T-helper 22 cell (primary cell): ENCODE data around the gene CTNND2.
"Not testable (repeated sequence)": the region's sequence is repeated elsewhere in the genome, so short reads cannot be mapped to it uniquely, and the experiment has no call there.

Source experiments
- DNase-seq: peaks from one replicate; pipeline ENCODE4 v3.0.0-alpha.2; 2020; ENCODE audit warnings: low read depth

The CTNND2 gene

GRCh38 chr5:11027660-11028059 lies 876.6 kb downstream of the CTNND2 start:
- DNase-seq = no peak

DNA sequence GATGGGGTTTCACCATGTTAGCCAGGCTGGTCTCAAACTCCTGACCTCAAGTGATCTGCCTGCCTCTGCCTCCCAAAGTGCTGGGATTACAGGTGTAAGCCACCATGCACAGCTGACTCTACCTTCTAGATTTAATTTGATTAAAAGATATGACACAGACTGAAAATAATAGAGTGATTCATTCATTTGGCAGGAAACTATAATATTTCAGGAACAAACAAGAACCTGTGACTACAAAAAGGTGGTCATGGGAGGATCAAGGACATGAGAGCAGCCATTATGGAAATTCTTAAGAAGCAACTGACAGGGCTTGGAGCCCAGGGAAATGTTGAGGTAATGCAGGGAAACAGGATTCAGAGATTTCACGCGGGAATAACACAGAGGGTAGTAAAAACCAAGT lies 877.7 kb downstream of the CTNND2 start:
- DNase-seq = no peak

DNA sequence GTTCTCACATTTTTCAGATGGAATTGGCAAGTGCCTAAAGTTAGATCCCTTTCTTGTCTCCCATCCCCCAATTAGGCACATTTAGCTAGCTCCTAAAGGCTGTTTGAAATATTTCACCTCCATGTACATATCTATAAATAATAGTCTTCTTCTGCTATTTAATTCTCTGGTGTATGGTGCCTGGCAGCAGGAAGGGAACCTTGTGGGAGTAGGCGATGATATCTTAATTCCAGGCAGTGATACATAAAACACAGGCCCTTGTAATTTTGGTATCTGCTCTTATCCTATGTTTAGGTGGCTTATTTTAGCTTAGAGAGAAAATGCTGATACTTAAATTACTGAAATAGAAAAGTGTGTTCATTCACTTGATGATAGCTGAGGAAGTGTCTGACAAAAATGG lies 880.3 kb downstream of the CTNND2 start:
- no peak for DNase-seq

GRCh38 chr5:11013793-11014192 lies 890.5 kb downstream of the CTNND2 start:
- no peak for DNase-seq

- no peak for DNase-seq
These were observed 892.0 kb downstream of the CTNND2 start for GRCh38 chr5:11012295-11012694.

DNA sequence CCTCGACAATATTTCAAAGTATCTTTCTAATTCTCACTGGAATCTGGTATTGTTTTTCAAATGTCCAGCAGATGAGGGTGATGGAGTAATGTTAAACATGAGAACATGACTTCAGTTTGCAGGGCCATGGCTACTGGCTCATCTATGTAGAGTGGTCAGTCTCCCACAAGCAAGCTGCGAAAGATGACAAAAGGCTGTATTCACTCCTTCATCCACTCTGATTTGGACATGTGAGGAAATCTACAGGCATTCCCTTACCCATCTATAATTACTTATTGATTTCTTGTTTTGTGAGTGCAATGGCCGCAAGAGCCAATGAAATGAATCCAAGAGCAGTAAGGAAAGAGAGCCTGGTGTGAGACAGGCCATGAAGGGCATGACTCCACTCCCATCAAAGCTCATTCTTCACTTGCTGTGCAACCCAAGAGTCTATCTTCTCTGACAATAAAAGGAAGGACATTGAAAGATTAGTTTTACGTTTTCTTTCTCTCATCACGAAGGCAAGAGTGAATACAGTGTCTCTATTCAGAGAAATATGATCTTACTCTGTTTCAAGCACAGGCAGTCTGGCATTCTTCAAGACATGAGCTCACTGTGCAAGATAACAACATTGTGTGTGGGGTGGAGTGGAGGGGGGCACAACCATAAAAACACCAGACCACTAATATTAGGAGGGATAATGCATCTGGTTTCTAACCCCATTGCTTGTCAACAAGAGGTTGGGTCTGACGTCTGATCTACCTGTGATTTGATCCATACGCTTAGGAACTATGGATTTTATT lies 893.6 kb downstream of the CTNND2 start:
- no peak for DNase-seq

DNA sequence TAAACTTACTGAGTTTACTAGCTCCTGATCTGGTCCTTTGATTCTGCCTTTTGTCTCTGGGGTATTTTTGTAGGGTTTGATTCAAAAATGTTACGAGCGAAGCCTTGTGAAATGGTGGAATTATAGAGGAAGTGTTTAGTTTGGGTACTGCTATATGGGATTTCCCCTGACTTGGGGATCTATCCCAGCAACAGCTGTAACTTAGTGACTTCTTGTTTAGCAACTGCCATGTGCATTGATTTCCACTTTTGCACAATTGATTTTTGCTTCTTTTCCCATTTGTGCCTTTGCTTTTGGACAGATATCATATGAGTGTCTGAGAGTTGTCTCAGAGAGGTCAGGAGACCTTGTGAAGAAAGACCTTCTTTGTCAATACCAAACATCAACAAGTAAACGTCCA lies 894.7 kb downstream of the CTNND2 start:
- no peak for DNase-seq

- no peak for DNase-seq
These were observed 896.9 kb downstream of the CTNND2 start for GRCh38 chr5:11007269-11007870.

DNA sequence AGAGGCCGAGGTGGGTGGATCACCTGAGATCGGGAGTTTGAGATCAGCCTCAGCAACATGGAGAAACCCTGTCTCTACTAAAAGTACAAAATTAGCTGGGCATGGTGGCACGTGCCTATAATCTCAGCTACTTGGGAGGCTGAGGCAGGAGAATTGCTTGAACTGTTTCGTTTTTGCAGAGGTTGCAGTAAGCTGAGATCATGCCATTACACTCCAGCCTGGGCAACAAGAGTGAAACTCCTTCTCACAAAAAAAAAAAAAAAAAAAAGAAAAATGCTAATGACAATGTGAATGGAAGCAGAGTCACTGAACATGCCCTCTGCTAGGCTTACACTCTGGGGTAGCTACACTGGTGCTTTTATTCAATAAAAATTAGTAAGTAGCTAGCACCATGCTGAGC lies 899.7 kb downstream of the CTNND2 start:
- not testable (repeated sequence) for DNase-seq

DNA sequence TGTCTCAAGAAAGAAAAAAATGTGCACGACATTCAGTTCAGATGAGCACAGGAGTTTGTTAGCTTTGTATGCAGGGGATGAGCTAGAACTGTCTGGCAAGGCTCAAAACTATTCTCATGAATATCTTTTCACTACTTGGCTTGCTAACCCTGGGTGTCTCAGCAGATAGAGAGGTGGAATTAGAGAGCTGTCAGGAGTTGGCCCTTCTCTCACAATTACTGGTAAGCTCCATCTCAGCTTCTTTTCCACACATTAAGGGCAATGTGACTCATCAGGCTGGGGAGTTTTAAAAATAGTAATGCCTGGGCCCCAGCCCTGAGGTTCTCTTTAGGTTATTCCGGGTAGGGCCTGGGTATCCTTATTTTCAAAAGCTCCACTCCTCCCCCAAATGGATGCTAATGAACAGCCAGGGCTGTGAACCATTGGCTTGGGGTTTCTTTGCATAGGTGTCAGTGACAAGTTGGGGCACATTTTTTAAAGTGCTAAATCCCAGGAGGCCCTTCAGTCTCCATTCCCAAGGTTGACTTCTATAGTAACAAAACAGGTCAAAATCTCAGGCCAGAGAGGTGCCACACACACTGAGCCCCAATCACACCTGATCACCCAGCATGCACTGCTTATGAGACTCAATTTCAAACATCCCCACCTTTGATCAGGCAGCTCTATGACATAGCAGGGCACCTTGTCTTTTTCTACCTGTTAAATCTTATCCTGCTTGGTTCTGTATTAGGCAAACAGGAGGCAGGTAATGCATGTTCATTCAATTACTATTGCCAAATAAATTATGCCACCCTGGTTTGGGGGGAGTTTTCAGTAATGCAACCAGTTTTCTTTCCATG lies 903.5 kb downstream of the CTNND2 start:
- DNase-seq = no peak

- DNase-seq = no peak
These were observed 904.5 kb downstream of the CTNND2 start for GRCh38 chr5:10999714-11000113.

DNA sequence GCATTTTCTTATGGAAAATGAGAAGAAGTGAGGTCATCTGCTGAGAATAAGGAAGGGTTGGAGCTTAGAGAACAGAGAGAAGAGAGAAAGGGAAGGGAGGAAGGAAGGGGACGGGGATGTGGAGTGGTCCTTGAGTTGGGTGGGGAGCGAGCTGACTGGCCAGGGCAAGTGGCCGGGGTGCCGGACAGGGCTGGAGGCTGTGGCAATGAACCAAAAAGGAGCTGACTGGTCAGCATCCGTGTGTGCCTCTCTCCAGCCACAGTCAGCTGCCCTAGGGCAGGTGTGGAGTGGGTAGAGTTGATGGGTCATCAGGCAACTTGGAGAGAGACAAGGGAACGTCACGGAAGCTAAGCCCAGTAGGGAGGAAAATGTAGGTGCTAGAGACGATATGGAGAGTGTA lies 908.4 kb downstream of the CTNND2 start:
- DNase-seq = no peak

- DNase-seq = no peak
These were observed 909.9 kb downstream of the CTNND2 start for GRCh38 chr5:10994091-10994986.

- no peak for DNase-seq
These were observed 913.6 kb downstream of the CTNND2 start for GRCh38 chr5:10990634-10991033.

DNA sequence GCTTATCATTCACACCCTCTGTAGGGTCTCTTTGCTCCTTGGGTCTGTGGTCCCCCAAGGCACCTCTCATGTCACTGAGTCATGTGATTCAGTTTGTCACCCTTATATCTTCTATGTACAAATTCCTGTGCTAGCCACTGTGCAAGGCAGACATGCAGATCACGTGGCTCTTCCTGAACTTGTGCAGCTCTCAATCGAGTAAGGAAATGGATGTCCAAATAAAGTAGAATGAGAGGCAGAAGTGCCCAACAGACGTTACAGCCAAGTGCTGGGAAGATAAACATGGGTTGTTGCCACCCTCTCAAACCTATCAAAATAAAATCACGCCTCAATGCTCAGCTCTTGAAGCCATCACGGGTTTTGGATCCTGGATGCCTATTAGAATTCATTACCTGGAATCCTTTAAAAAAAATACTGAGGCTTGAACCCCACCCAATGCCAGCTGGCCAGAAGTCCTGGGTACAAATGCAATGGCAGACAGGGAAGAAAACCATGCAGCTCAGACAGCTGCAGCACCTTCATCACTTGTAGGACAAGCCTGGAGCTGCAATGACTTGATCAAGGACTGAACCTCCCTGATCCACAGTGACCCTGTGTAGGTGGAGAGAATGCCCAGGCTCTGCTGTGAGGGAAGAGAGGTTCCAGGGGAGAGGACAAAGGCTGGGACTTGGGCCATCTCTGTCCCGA lies 914.5 kb downstream of the CTNND2 start:
- DNase-seq = no peak

DNA sequence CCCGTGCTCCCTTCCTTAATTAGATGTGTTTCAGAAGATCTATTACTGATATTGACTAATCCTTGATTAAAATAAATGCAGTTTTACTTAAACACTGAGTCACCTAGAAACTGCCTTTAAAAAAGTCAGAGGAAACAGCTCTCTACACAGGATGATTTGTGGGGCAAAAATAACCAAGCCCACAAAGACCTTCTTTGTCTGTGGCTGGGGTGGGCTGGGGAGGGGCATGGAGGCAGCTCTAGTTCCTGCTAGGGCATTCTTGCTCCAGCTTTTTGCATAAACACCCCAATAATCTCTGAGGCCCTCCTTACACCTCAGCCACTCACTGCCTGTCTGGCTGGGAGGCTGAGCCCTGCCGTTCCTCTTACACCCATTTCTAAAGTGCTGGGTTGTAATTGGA lies 915.6 kb downstream of the CTNND2 start:
- no peak for DNase-seq

DNA sequence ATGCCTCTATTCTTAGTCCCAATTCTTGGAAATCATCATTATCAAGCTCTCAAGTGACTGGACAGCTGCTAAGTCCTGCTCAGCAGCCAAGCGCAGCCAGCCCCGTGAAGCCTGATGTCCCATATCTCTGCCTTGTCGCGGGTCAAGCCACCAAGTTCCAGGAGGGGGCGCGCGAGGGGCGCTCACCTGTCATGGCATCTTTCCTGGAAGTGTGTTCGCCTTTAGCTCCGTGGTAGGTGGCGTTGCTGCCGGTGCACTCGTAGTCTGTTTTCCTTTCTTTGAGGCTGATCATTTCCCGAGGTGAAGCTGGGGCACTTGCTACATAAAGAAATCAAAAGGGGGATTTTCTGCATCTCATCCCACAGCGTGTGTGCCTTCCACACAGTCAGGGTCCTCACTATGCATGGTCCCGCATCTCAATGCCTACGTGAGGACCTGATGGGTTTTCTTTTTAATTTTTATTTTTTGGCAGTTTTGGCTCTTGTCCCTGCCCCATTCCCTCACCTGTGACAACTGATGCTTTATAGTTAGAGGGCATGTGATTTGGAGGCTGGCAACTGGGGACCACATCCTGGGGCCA lies 916.2 kb downstream of the CTNND2 start:
- peak; percentile 11 for DNase-seq

GRCh38 chr5:10987276-10987924 lies 916.8 kb downstream of the CTNND2 start:
- no peak for DNase-seq

- DNase-seq = no peak
These were observed 918.5 kb downstream of the CTNND2 start for GRCh38 chr5:10985721-10986110.

DNA sequence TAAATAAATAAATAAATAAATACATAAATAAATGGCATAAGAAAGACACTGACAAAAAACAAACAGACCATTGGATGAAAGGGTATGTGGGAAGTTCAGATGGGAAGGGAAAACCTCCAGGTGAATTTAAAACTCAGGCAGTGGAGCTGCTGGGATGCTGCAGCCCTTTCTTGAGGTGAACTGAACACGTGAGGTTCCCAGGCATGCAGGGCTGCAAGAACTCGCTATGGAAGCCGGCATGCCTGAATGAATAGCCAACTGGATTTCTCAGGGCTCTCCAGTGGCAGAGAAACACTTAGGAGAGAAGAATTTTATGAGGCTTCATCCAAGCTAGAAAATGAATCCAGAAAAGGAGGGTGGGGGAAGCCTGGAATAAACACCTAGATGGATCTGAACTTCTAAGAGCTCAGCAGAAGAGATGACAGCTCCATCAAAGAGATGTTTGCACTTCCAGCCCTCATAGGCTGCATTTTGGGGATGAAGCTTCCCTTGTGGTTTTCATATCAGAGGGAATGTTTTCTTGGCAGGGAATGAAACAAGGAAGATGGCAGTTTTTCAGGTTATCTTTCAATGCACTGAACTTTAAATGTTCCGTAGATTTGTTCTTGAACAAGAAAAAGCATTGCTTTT lies 919.0 kb downstream of the CTNND2 start:
- no peak for DNase-seq
